Stimulated activated CD4-positive, alpha-beta T cell treated with anti-CD3 and anti-CD28 coated beads, Interleukin-1b, Interleukin-23, amount 100 ng/mL, for 48 hours (primary cell): ENCODE data around the gene EGLN3.

ENCODE experiments used
- DNase-seq: peaks from one replicate; pipeline ENCODE4 v3.0.0-alpha.2; 2020

Gene EGLN3

GRCh38 chr14:33909380-33910084 is 41.3 kb downstream of the EGLN3 start:
- DNase-seq = no peak

- DNase-seq = no peak
Observed at GRCh38 chr14:33908540-33909223, 42.2 kb downstream of the EGLN3 start.

- DNase-seq = no peak
Observed at GRCh38 chr14:33906968-33907367, 43.9 kb downstream of the EGLN3 start.

GRCh38 chr14:33904609-33905008 is 46.3 kb downstream of the EGLN3 start:
- no peak for DNase-seq

- DNase-seq = no peak
Observed at GRCh38 chr14:33903369-33903768, 47.5 kb downstream of the EGLN3 start.

- DNase-seq = no peak
Observed at GRCh38 chr14:33902363-33902762, 48.5 kb downstream of the EGLN3 start.

- no peak for DNase-seq
Observed at GRCh38 chr14:33901426-33902155, 49.3 kb downstream of the EGLN3 start.

GRCh38 chr14:33900706-33901105 is 50.2 kb downstream of the EGLN3 start:
- DNase-seq = no peak

GRCh38 chr14:33899723-33900341 is 51.0 kb downstream of the EGLN3 start:
- no peak for DNase-seq

GRCh38 chr14:33897878-33898535 is 52.9 kb downstream of the EGLN3 start:
- DNase-seq = no peak

GRCh38 chr14:33897382-33897781 is 53.5 kb downstream of the EGLN3 start:
- DNase-seq = no peak

- DNase-seq = no peak
Observed at GRCh38 chr14:33894339-33894738, 56.5 kb downstream of the EGLN3 start.

GRCh38 chr14:33891700-33892099 is 59.2 kb downstream of the EGLN3 start:
- DNase-seq = no peak

GRCh38 chr14:33884916-33885315 is 66.0 kb downstream of the EGLN3 start:
- no peak for DNase-seq

GRCh38 chr14:33880330-33880729 is 70.5 kb downstream of the EGLN3 start:
- no peak for DNase-seq

- no peak for DNase-seq
Observed at GRCh38 chr14:33879684-33880286, 71.1 kb downstream of the EGLN3 start.

GRCh38 chr14:33876274-33876673 is 74.6 kb downstream of the EGLN3 start:
- no peak for DNase-seq
